Suprapubic skin (tissue), 4 donors: Measurements from ENCODE around the gene ASL.

ENCODE experiments used
- CTCF ChIP-seq, 2 donors: fragments of 200-600 bp in 1 of 2; fragments of 450-650 bp in 1 of 2; sonication (generic) in 1 of 2; IDR thresholded peaks; one replicate each; pipeline ENCODE4 v1.5.1; 2016 to 2019; ENCODE audit warnings: antibody characterized with exemption in 2 of 2, mild to moderate bottlenecking in 1 of 2, moderate library complexity in 1 of 2
- EP300 ChIP-seq: sonication (generic); formaldehyde crosslinking; IDR thresholded peaks from one replicate; pipeline ENCODE4 v1.6.1; 2017; ENCODE audit warnings: antibody characterized with exemption
- POLR2A ChIP-seq, 2 donors: fragments of 450-650 bp; IDR thresholded peaks; one replicate each; pipeline ENCODE4 v1.6.1; 2017; ENCODE audit warnings: antibody characterized with exemption in 2 of 2, mild to moderate bottlenecking in 2 of 2, moderate library complexity in 2 of 2
- POLR2AphosphoS5 ChIP-seq, 3 donors: sonication (generic); formaldehyde crosslinking; IDR thresholded peaks; one replicate each; pipeline ENCODE4 v1.6.1; 2017; ENCODE audit warnings: antibody characterized with exemption in 3 of 3

DNA sequence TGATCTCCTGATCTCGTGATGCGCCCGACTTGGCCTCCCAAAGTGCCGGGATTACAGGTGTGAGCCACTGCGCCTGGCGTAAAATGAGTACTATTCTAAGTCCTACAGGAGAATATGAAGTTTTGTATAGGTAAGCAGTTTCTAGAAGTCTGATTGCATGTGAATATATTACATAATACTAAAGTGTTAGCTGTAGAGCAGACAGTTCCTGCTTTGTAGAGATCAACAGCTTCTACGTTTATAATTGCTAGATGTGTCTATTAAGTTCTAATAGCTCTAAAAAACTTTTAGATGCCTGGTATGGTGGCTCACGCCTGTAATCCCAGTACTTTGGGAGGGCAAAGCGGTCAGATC lies 47.5 kb downstream of the ASL start:
- no peak for TF ChIP-seq POLR2AphosphoS5 (IDR thresholded peaks at IDR 0.05)
- no peak for TF ChIP-seq CTCF (IDR thresholded peaks at IDR 0.05)
- no peak for TF ChIP-seq POLR2A (IDR thresholded peaks at IDR 0.05)
- TF ChIP-seq EP300, result no peak
